ENCODE results near the gene ETV6. TPM values are rescaled to one million over a fixed set of nuclear protein-coding genes. Genes with fewer than 3 reads are reported as not detected.

ETV6 gene
- total and polyA plus RNA-seq, 9 of the 15 experiments (the other 6 are each of a cell fraction or from before 2014, with no cell fraction given): 0.81 to 12.7 (median 4.1) TPM

DNA sequence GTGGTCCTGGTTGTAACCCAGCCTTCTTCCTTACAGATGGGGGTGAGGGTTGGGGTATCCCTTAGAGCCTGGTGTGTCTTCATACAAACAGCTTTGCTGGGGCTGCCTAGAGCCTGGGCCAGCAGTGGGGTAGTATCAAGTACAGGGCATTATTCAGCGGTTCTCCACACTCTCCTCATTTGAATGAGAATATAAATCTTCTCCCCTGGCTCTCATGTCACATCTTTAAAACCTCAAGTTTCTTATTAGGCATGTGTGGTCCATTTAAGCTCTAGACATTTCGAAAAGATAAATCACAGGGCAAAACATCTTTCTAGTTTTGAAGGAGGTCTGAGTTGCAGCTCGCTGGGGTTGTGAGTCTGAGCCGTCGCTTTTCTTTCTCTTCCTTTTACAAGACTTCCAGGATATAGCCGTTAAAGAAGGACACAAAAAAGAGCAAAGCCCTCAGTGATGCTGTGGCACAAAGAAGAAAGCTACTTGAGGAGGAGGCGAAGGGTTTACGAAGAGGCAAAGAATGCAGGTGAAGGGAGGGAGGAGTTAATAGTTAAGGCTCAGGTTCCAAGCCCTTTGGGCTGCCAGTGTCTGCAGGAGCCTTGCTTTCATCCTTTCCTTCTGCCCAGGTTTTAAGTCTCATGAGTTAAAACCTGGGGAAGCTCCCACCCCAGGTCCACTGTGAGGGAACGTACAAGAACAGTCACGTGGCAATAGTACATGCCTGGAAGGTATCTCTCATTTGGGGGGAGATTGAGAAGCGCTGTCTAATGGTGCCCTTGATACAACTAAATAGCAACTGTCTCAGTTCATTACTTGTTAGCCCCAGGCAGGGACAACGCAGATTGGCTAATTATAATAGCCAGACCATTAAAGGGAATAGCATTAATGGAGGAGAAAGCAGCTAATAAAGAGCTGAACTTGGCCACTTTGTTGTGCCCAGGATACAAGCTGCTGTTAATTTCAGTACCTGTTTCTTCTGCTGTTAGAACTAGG is 94.2 kb downstream of the ETV6 start:
- no peak overlapping the region for H3K4me3 ChIP-seq
- no peak overlapping the region for H3K27ac ChIP-seq (ENCODE audit: extremely low read depth, low read depth, low read length)
- intact Hi-C loops (cut with micrococcal nuclease): no loop called here
- ChIA-PET CTCF (ENCODE audit: low intra/inter-chr PET ratio) (no interaction called here), POLR2A (interaction anchor here (1.8 kb wide), 1 partner anchor 13 kb away, joined by 4 read pairs; no protein-coding TSS in a partner anchor)
- no peak overlapping the region for H3K4me2 ChIP-seq (ENCODE audit: insufficient read depth, low read length)
- DNase-seq (ENCODE audit: extremely low read depth in 1 of 4, low spot score in 3 of 4) (no peak), ATAC-seq (no peak), FAIRE-seq (no peak)
- no peaks in the 10 kb centered on the region for H3K9me1 ChIP-seq (ENCODE audit: control insufficient read depth, insufficient read depth, low read length)
- H4K20me1 ChIP-seq (replicated peaks; ENCODE audit: control insufficient read depth, insufficient read depth, low read length): no peaks in the 10 kb centered on the region; the same call in 1 of the 2 replicates
- H2AFZ ChIP-seq (ENCODE audit: low read depth, low read length): no peak overlapping the region
- in situ Hi-C loops (cut with MboI): no loop called here
- 45% methylated on average over 8 of the region's 12 CpGs for WGBS (ENCODE audit: insufficient coverage, low coverage, missing lambda C conversion rate)
- H3K9ac ChIP-seq (ENCODE audit: insufficient read depth in 1 of 2, low read depth in 2 of 2, low read length in 2 of 2): no peak overlapping the region
- H3K27me3 ChIP-seq (ENCODE audit: control insufficient read depth in 2 of 2, insufficient read depth in 2 of 2, low read length in 2 of 2): no peaks in the 10 kb centered on the region
- BruUV-seq (replicated peaks): no TSS peak
- H3K79me2 ChIP-seq (ENCODE audit: control insufficient read depth, insufficient read depth, low read length): no peaks in the 10 kb centered on the region; the same call in 1 of the 3 replicates
- H3K4me1 ChIP-seq (replicated peaks in 1 of 2; ENCODE audit: control insufficient read depth in 2 of 2, insufficient read depth in 2 of 2, low read length in 2 of 2): peaks cover 0 to 11% of the 10 kb centered on the region in 2 experiments; a peak in 2 of 5 replicates
- H3K36me3 ChIP-seq (ENCODE audit: control insufficient read depth, insufficient read depth, low read length): no peaks in the 10 kb centered on the region
- H3K9me3 ChIP-seq (replicated peaks; ENCODE audit: control insufficient read depth, insufficient read depth, low read depth, low read length): no peaks in the 10 kb centered on the region
- TF ChIP-seq, protein P1, sequence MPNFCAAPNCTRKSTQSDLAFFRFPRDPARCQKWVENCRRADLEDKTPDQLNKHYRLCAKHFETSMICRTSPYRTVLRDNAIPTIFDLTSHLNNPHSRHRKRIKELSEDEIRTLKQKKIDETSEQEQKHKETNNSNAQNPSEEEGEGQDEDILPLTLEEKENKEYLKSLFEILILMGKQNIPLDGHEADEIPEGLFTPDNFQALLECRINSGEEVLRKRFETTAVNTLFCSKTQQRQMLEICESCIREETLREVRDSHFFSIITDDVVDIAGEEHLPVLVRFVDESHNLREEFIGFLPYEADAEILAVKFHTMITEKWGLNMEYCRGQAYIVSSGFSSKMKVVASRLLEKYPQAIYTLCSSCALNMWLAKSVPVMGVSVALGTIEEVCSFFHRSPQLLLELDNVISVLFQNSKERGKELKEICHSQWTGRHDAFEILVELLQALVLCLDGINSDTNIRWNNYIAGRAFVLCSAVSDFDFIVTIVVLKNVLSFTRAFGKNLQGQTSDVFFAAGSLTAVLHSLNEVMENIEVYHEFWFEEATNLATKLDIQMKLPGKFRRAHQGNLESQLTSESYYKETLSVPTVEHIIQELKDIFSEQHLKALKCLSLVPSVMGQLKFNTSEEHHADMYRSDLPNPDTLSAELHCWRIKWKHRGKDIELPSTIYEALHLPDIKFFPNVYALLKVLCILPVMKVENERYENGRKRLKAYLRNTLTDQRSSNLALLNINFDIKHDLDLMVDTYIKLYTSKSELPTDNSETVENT (CRISPR knock-in tag; IDR thresholded peaks at IDR 0.05): no peak
- TF ChIP-seq, protein P2, sequence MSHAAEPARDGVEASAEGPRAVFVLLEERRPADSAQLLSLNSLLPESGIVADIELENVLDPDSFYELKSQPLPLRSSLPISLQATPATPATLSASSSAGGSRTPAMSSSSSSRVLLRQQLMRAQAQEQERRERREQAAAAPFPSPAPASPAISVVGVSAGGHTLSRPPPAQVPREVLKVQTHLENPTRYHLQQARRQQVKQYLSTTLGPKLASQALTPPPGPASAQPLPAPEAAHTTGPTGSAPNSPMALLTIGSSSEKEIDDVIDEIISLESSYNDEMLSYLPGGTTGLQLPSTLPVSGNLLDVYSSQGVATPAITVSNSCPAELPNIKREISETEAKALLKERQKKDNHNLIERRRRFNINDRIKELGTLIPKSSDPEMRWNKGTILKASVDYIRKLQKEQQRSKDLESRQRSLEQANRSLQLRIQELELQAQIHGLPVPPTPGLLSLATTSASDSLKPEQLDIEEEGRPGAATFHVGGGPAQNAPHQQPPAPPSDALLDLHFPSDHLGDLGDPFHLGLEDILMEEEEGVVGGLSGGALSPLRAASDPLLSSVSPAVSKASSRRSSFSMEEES (CRISPR knock-in tag; IDR thresholded peaks at IDR 0.05): no peak
- TF ChIP-seq, protein P3, sequence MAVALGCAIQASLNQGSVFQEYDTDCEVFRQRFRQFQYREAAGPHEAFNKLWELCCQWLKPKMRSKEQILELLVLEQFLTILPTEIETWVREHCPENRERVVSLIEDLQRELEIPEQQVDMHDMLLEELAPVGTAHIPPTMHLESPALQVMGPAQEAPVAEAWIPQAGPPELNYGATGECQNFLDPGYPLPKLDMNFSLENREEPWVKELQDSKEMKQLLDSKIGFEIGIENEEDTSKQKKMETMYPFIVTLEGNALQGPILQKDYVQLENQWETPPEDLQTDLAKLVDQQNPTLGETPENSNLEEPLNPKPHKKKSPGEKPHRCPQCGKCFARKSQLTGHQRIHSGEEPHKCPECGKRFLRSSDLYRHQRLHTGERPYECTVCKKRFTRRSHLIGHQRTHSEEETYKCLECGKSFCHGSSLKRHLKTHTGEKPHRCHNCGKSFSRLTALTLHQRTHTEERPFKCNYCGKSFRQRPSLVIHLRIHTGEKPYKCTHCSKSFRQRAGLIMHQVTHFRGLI (CRISPR knock-in tag; IDR thresholded peaks at IDR 0.05): no peak
- TF ChIP-seq, protein P4, sequence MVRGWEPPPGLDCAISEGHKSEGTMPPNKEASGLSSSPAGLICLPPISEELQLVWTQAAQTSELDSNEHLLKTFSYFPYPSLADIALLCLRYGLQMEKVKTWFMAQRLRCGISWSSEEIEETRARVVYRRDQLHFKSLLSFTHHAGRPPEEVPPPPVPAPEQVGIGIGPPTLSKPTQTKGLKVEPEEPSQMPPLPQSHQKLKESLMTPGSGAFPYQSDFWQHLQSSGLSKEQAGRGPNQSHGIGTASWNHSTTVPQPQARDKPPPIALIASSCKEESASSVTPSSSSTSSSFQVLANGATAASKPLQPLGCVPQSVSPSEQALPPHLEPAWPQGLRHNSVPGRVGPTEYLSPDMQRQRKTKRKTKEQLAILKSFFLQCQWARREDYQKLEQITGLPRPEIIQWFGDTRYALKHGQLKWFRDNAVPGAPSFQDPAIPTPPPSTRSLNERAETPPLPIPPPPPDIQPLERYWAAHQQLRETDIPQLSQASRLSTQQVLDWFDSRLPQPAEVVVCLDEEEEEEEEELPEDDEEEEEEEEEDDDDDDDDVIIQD (CRISPR knock-in tag; IDR thresholded peaks at IDR 0.05): no peak
- no peak for TF ChIP-seq ZNF134 (CRISPR knock-in tag; conservative IDR thresholded peaks at IDR 0.05)
- no peak for TF ChIP-seq ZNF197 (CRISPR knock-in tag; IDR thresholded peaks at IDR 0.05; ENCODE audit: low read depth)
- TF ChIP-seq, protein P5, sequence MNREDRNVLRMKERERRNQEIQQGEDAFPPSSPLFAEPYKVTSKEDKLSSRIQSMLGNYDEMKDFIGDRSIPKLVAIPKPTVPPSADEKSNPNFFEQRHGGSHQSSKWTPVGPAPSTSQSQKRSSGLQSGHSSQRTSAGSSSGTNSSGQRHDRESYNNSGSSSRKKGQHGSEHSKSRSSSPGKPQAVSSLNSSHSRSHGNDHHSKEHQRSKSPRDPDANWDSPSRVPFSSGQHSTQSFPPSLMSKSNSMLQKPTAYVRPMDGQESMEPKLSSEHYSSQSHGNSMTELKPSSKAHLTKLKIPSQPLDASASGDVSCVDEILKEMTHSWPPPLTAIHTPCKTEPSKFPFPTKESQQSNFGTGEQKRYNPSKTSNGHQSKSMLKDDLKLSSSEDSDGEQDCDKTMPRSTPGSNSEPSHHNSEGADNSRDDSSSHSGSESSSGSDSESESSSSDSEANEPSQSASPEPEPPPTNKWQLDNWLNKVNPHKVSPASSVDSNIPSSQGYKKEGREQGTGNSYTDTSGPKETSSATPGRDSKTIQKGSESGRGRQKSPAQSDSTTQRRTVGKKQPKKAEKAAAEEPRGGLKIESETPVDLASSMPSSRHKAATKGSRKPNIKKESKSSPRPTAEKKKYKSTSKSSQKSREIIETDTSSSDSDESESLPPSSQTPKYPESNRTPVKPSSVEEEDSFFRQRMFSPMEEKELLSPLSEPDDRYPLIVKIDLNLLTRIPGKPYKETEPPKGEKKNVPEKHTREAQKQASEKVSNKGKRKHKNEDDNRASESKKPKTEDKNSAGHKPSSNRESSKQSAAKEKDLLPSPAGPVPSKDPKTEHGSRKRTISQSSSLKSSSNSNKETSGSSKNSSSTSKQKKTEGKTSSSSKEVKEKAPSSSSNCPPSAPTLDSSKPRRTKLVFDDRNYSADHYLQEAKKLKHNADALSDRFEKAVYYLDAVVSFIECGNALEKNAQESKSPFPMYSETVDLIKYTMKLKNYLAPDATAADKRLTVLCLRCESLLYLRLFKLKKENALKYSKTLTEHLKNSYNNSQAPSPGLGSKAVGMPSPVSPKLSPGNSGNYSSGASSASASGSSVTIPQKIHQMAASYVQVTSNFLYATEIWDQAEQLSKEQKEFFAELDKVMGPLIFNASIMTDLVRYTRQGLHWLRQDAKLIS (CRISPR knock-in tag; IDR thresholded peaks at IDR 0.05): no peak
- TF ChIP-seq SMARCB1 (IDR thresholded peaks at IDR 0.05; ENCODE audit: insufficient read length, low read depth): no peak
